SK-N-DZ (cell line): ENCODE data around the gene USP8.

Experiments used
- DNase-seq: peaks from one replicate; pipeline ENCODE4 v3.0.0-alpha.2; 2015; ENCODE audit warnings: low spot score
- small RNA-seq, 2 experiments: library from RNA; depleted of rRNA; stranded (forward); fragments of <200 nt; gene quantifications; one replicate each; pipeline ENCODE3, GENCODE V24; 2014

Gene USP8

GRCh38 chr15:50543556-50543955 is 119.4 kb downstream of the USP8 start:
- DNase-seq = no peak

GRCh38 chr15:50544368-50544767 is 120.2 kb downstream of the USP8 start:
- no peak for DNase-seq

- DNase-seq = no peak
These were observed 122.4 kb downstream of the USP8 start, which contains the start of gene USP50 for GRCh38 chr15:50546566-50546965. TSS of gene USP50 (minus strand) at chr15:50546666. CDS start at chr15:50546525, 141 bp downstream.

GRCh38 chr15:50549326-50549725 is 125.1 kb downstream of the USP8 start:
- no peak for DNase-seq

- no peak for DNase-seq
These were observed 128.0 kb downstream of the USP8 start for GRCh38 chr15:50552238-50552637.

GRCh38 chr15:50556642-50557371 is 132.6 kb downstream of the USP8 start:
- no peak for DNase-seq

GRCh38 chr15:50558012-50558411 is 133.8 kb downstream of the USP8 start:
- DNase-seq = no peak

- DNase-seq = no peak
These were observed 138.8 kb downstream of the USP8 start for GRCh38 chr15:50562735-50563640.

GRCh38 chr15:50563756-50564155 is 139.6 kb downstream of the USP8 start:
- no peak for DNase-seq

Small RNA genes lying within 50 kb of the gene (small RNA-seq; reads per million reads assigned to genes)
- 0 to 0.27 reads per million in 2 experiments for gene RNA5SP395
